ENCODE measurements around the gene RCN2. TPM values are rescaled to one million over a fixed set of nuclear protein-coding genes. Genes with fewer than 3 reads are reported as not detected.

The RCN2 gene
- total RNA-seq, 1 donor from 2014 or later, result 43.5 TPM

DNA sequence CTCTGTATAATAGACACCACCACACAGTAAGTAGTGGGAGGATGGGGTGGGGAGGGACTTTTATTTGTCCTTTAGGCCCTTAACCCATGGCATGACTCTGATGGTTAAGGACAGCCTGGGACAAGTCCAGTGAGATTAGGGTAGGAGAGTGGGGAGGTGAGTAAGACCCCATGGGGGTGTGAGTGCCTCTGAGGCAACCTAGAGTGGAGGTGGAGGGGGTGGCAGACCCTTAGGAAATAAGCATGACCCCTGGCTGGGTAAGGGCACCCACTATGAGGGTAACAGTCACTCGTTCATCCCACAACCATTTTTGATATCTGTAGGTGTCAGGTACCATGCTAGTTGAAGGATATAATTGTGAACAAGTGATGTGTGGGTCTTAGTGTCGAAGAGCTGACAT lies 42.4 kb downstream of the RCN2 start:
- DNase-seq (ENCODE audit: low read depth, low spot score), result no peak

DNA sequence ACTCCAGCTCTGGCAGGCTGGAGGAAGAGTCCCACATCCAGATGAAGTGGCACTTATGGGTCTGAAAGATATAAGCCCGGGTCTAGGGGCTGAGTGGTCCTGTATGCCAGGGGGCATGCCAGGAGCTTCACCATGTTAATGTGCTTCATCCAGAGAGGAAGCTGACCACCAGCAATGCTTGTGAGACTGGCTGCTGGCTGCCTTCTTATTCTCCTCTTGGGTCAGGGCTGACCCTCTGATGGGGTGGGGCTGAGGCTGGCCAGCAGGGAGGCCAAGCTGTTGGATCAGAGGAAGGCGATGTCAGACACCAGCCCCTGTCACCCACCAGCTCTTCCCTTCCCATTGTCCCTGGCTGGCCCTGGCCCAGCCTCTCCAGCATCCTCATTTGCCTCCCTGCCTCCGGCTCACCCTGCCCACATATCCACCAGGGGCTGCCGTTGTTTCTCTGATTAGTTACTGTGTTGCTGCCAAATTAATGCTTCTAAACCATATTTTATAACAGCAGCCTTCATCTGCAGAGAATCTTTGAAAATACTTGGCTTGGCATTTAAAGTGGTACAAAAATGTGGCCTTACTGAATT lies 43.0 kb downstream of the RCN2 start:
- DNase-seq (ENCODE audit: low read depth, low spot score), result no peak

DNA sequence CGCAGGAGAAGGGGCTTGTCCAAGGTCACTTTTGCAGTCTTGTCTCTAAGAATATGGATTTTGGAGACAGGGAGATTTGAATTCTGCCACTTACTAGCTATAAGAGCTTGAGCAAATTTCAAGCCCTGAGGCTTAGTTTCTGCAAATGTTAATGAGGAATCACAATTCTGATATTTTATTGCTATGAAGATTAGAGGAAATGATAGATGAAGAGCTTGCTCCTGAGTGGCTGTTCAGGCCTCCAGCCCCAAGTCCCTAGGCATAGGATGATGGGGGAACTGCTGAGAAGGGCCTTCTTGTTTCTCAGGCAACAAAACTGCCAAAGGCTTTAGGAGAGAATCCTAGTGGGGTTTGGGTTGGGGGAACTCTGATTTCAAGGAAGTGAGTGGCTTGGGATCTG lies 44.6 kb downstream of the RCN2 start:
- DNase-seq (ENCODE audit: low read depth, low spot score), result no peak

DNA sequence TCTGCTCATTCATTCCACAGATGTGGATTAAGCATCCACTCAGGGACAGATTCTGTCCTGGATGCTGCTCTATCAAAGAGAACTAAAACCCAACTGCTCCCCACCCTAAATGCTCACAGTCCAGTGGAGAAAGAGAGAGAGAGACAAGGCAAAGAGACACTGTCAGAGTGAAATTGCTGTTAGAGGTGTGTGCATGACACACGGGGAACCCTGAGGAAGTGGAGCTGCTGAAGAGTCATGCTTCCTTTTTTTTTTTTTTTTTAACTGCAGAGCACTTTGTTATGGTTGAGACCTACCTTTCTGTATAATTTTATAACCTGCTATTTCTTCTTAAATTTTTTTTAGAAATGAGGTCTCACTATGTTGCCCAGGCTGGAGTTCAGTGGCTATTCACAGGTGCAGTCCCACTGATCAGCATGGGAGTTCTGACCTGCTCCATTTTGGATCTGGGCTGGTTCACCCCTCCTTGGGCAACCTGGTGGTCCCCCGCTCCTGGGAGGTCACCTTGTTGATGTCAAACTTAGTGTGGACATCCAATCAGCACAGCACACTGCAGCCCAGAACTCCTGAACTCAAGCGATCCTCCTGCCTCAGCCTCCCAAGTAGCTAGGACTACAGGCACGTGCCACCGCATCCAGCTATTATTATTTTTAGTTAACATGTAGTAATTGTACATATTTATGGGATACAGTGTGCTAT lies 45.2 kb downstream of the RCN2 start:
- DNase-seq (ENCODE audit: low read depth, low spot score), result no peak

DNA sequence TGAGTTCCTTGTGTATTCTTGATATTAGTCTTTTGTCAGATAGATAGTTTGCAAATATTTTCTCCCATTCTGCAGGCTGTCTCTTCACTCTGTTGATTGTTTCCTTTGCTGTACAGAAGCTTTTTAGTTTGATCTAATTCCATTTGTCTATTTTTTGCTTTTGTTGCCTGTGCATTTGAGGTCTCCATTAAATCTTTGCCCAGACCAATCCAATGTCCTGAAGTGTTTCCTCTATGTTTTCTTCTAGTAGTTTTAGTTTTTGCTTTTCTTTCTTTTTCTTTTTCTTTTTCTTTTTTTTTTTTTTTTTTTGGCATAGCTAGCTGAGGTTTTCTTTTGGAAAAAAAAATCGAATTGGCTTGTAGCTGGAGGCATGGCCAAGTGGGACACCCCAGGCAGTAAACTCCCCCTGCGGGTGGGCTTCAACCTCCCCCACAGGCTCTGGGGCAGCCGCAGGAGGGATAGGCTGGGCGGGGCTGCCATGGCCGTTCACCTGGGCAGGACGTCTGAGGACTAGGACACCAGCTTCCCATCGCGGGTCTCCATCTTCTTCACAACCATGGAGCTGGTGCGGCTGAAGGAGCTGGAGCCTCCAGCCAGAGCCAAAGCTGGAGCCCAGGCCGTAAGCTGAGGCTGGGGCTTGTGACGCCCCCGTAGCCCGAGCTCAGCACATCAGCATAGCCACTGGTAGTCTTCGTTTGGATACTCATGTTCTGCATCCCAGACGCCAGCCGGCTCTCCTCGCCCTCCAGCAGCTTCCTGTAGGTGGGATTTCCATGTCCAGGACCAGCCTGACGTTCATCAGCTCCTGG lies 47.2 kb downstream of the RCN2 start:
- DNase-seq (ENCODE audit: low read depth, low spot score), result no peak

DNA sequence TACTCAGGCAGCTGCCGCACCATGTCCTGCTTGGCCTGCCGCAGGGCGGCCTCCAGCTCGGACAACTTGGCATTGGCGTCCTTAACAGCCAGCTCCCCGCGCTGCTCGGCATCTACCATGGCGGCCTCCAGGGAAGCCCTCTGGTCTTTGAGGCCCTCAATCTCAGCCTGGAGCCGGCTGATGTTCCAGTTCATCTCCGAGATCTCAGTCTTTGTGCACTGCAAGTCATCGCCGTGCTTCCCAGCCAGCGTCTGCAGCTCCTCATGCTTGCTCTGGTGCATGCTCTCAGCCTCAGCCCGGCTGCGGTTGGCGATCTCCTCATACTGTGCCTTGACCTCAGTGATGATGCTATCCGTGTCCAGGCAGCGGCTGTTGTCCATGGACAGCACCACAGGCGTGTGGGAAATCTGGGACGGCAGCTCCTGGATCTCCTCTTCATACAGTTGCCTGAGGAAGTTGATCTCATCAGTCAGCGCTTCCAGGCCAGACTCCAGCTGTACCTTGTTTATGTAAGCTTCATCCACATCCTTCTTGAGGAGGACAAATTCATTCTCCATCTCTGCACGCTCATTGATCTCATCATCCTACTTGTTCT lies 47.9 kb downstream of the RCN2 start:
- no peak for DNase-seq (ENCODE audit: low read depth, low spot score)

DNA sequence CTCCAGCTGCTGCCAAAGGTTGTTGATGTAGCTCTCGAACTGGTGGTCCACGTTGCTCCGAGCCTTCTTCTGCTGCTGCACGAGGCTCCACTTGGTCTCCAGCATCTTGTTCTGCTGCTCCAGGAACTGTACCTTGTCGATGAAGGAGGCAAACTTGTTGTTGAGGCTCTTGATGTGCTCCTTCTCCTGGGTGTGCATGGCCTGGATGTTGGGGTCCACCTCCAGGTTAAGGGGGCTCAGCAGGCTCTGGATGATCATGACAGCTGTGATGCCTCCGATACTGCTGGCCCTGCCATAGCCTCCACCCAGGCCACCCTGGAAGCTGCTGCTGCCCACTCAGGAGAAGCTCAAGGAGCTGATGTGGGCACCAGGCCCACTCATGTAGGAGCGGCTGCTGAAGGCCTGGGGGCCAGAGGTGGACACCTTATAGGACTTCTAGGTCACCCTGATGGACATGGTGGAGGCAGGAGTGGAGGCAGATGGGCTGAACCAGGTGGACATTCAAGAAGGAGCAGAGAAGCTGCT lies 48.5 kb downstream of the RCN2 start:
- no peak for DNase-seq (ENCODE audit: low read depth, low spot score)

DNA sequence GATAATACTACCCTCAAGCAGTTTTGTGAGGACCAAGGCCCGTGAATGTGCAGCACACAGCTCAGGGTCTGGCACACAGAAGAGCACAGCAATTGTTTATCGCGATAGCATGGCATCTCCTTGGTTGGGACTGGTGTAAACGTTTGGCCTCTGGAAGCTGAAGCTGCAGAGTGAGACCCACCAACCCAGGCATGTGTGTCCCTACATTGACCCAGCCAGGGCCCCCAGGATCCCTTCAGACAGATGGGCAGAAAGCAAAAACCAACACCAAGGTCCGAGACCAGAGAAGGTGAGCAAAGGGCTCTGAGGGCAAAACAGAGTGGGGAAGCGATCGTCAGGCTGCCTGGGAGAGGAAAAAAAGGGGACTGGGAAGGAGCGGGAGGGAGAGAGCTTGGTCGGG lies 50.8 kb downstream of the RCN2 start:
- DNase-seq (ENCODE audit: low read depth, low spot score), result no peak

DNA sequence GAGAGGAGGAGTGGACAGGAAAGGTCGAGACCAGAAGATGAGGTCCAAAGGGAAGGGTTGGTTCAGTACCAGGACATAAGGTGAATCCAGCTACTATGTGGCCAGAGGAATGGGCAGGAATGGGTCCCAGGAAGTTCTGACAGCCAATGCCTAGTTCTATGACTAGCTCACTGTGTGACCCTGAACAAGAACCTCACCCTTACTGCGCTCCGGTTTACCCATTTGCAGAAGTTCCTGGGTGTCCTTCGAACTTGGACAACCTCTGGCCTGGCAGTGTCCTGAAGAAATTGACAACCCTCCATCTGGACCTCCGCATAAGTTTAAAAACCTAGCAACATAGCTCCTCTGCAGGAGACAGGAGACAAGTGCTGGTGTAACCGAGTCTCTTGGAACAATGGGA lies 51.2 kb downstream of the RCN2 start:
- DNase-seq (ENCODE audit: low read depth, low spot score), result no peak

DNA sequence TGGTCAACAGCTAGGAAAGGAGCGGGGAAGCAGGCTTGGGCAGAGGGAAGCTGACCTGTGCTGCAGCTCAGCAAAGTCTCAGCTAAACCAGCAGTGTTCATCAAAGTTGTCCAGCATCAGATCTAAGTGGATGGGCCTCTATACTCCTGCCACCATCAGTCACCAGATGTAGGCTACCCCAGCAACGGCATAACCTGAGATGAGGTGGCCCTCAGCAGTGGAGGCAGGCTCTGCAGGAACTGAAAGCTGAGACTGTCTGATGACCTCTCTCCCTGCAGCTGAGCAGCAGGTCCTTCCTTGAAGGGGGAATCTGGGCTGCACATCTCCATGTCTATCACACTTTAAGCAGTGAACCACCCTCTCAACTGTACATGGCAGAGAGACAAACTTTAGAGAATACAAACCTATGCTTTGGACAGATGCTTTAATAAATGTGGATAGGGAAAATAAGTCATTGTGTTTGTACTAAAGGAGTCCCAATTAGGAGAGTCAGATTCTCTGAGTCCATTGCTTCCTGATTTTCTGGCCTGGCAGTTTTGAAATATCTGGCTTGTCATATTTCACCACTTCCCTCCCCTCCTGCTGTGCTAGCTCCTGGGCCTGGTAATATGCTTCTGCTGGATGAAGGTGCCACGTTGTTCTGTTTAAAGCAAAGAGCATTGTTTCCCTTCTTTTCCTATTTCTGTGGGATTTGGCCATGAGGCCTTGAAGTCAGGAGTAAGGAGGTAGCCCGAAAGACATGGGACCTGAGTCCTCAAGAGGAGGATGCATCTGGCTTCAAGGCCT lies 52.2 kb downstream of the RCN2 start:
- DNase-seq (ENCODE audit: low read depth, low spot score), result no peak

DNA sequence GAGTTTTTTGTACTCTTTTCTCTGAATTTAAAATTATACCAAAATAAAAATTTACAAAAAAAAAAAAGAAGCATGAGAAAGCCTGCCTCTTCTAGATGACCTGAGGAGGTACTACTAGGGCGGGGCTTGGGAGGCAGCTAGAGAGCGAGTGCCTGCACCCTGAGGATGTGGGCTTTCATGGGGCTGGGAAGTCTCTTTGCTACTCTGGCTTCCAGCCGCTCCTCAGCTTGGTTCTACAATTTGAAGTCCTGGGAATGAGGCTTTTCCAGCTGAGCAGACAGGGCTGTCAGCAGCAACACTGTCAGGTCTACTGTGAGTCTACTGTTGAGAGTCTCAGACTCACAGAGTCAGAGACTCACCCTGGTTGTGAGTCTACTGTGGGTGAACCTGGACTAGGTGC lies 55.2 kb downstream of the RCN2 start:
- no peak for DNase-seq (ENCODE audit: low read depth, low spot score)

DNA sequence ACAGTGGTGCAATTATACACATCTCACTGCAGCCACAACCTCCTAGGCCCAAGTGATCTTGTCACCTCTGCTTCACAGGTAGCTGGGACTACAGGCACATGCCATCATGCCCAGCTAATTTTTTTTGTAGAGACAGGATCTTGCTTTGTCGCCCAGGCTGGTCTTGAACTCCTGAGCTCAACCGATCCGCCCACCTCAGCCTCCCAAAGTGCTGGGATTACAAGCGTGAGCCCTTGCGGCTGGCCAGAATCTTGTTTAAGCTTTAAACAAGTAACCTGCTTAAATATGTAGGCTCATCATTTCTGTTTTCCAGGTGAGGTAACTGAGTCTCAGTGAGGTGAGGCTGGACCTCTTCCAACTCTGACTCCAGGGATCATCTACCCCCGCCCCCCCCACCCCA lies 55.7 kb downstream of the RCN2 start:
- no peak for DNase-seq (ENCODE audit: low read depth, low spot score)

DNA sequence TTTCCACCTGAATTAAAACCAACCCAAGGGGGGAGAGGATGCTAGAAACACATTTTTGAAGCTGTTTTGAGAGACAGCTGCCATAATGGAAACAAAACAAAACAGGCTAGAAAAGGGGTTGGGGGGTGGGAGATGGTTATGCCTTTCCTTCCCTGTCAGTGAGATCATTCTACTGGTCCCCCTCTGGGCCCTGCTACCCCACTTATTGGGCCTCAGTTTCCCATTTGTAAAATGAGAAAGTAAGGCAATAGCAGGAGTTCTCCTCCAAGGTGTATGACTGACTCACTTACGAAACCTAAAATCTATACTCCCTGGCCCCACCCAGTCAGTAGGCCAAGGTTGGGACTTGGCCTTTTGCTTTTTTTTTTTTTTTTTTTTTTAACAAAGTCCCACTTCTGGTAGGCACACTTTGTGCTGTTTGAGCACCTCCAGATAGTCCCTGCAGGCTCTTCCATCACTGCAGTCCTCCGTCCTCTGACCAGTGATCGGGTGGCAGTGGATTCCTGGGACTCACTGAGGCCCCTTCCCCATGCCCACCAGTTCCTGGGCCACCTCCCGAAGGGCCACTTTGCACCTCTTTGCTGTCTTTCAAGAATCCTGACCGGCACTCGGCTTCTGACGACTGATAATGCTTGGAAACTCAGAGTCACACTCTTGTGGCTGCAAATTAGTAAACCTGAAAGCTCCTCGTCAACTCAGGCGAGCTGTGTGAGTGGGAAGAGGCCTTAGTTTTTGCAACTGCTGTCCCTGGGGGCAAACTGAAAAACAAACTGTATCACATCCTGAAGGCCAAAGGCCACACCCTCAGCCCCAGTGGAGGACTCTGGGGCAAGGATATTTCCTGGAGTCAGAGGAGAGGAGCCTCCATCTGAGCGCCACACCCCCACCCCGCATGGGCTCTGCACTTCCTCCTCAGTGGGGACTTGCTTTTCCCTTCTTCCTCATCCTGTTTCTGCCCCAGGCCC lies 56.6 kb downstream of the RCN2 start:
- DNase-seq (ENCODE audit: low read depth, low spot score), result no peak

DNA sequence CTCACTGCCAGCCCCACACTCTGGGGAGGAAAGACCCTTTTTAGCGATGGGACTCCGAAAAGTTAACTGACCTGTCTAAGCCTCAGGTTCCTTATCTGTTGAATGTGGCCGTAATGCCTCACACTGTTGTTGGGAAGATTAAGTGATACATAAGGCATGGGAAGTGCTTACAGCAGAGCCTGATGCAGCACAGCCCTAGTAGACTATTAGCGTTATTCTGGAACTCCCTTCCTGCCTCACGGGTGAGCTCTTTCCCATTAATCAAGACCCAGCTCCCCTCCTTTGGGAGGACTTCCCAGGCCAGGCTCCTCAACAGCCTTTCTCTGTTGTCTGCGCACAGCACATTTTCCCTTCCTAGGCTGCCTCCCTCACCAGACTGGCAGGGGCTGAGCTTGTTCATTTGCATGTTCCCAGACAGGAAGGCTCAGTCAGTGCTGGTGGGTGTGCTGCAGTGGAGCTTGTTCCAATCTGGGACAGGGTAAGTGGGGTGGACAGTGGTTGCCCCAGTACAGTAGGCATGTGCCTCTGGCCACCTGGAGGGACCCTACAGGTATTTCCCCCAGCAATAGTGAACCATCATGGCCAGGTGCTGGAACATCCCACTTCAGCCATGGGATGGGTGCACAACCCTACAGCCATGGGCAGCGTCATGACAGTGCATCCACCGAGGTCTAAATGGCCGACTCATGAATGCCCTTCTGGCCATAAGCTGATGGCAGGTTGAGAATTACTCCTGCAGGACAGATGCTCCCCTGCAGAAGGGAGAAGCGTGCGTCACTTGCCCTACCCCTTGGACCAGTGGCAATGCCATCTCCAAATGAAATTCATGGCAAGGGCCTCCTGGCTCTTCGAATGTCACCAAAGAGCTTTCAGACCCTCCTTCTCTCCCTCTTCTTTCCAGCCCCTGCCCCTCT lies 57.6 kb downstream of the RCN2 start:
- DNase-seq (ENCODE audit: low read depth, low spot score), result no peak

DNA sequence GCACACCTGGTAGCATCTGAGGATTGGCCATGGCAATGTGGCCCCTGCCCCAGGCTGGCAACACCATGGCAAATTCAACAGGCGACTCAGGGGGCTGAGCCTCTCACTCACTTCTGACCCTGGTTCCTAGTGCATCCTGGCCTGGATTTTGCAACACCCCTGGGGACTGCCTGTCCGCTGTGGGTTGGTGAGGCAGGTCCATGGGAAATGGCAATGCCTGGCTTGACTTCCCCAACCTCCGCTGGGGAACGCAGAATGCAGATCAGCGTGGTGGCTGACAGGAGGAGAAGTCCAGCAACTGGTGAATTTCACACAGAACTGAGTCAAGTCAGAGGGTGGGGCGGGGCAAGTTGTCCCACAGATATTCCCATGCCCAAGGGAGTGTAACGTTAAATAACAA lies 59.5 kb downstream of the RCN2 start:
- no peak for DNase-seq (ENCODE audit: low read depth, low spot score)

DNA sequence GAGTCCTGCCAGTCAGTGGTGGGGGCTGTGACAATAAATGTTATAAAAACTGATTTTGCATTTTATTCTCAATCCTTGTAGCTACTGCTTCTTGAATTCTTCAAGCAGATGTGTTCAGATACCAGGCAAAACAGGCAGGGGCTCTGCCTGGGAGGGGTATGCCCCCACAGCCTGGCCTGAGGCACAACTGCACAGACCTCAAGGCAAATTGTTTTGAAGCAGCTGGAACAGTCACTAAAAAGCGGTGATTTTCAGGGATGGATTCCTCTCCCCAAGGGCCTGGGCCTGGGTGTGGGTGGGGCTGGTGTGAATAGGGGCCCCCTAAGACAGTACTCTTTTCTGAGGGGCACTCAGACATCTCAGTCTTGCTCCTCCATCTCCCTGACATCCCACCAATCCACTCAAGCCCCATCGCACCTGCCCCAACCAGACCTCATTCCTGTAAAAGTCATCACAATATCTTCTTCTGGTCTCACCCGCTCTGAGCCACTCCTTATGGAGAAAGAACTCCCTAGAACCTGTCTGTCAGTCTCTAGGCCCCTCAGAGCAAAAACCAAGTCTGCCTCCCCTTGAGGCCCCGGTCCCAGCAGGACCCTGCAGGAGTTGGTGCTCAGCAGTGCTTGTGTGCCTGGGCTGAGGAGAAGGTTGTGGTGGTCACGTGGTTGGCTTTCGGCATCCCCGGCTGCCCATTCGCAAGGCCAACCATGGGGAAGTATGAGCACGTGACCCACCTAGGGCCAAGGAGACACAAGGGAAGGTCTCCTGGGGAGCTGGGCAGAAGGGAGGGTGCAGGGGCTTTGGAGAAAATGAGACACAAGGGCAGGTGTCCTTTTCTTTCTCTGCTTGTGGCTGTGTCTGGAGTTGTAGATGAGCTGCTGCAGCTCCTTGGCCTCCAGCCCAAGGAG lies 60.4 kb downstream of the RCN2 start:
- DNase-seq (ENCODE audit: low read depth, low spot score), result no peak

DNA sequence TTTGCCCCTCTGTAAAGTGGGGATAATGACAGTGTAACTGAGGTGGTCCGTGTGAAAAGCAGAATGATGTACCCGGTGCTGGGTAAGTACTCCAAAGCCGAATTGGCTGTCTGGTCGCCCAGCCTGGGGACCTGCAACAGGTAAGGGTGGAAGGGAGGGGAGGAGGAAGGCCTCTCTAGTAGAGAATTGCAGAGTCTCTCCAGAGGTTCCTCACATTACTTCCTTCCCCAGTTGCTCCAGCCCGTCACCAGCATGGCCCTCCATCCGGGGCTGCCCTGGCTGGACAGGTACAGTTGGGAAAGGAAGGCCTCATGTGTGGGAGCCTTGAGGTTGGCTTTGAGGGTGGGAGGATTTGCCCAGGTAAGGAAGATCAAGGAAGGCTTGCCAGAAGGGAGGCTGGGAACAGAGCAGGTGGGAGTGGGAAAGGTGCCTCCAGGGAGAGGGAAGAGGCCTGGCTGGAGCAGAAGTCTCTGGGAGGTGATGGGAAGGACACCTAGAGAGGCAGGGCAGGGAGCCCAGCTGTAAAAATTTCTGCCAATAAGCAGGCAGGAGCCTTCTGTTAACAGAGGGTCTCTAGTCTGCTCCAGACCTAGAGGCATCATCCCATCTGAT lies 61.7 kb downstream of the RCN2 start:
- DNase-seq (ENCODE audit: low read depth, low spot score), result no peak

DNA sequence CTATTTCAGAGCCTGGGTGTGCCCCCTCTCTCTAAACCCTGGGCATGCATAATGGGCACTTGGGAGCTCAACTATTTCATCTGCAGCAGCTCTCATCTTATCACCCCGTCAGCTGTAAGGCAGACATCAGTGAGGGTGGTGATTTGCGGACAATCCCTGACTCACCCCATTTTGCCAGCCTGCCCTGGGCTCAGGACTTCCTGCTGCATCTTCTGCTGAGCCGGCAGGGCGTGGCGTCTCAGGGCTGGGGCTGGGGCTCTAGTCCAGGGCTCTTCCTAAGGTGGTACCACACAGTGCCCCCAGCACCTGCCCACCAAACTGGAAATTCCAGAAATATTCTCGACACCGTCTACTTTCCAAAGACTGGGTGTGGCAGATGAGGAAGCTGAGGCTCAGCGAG lies 62.5 kb downstream of the RCN2 start:
- DNase-seq (ENCODE audit: low read depth, low spot score), result no peak

All from pulmonary artery endothelial cell (primary cell).